ENCODE measurements around the gene PTPA.
"Not testable (repeated sequence)": the region's sequence is repeated elsewhere in the genome, so short reads cannot be mapped to it uniquely, and the experiment has no call there.

The PTPA gene

GRCh38 chr9:129185991-129186390, 74.8 kb downstream of the PTPA start:
- ATAC-seq: no peak
- no peak for TF ChIP-seq CREB5 (CRISPR knock-in tag; IDR thresholded peaks at IDR 0.05; ENCODE audit: low read depth)
- TF ChIP-seq ESRRG (CRISPR knock-in tag; IDR thresholded peaks at IDR 0.05): no peak
- TF ChIP-seq PPARA (CRISPR knock-in tag; IDR thresholded peaks at IDR 0.05; ENCODE audit: borderline replicate concordance): no peak
- no peak for TF ChIP-seq ARNTL (CRISPR knock-in tag; IDR thresholded peaks at IDR 0.05; ENCODE audit: borderline replicate concordance, low read depth)

- TF ChIP-seq SNAI2 (CRISPR knock-in tag; IDR thresholded peaks at IDR 0.05) (no peak), RARB (CRISPR knock-in tag; IDR thresholded peaks at IDR 0.05) (no peak), TOX (CRISPR knock-in tag; IDR thresholded peaks at IDR 0.05; ENCODE audit: borderline replicate concordance) (no peak), ZFP30 (CRISPR knock-in tag; IDR thresholded peaks at IDR 0.05) (no peak), ZC3H10 (CRISPR knock-in tag; IDR thresholded peaks at IDR 0.05) (no peak), ZNF8 (CRISPR knock-in tag; IDR thresholded peaks at IDR 0.05) (no peak), OSR1 (CRISPR knock-in tag; IDR thresholded peaks at IDR 0.05) (no peak), ARNTL (CRISPR knock-in tag; IDR thresholded peaks at IDR 0.05; ENCODE audit: borderline replicate concordance, low read depth) (no peak), CSRNP3 (CRISPR knock-in tag; IDR thresholded peaks at IDR 0.05) (no peak), ZFP3 (CRISPR knock-in tag; IDR thresholded peaks at IDR 0.05) (no peak), ISL1 (CRISPR knock-in tag; IDR thresholded peaks at IDR 0.05) (no peak)
- ATAC-seq: no peak
Measured at GRCh38 chr9:129187042-129187441, 75.8 kb downstream of the PTPA start.

- not testable (repeated sequence) for ATAC-seq
Measured at GRCh38 chr9:129189971-129190370, 78.8 kb downstream of the PTPA start.

GRCh38 chr9:129191234-129191633, 80.0 kb downstream of the PTPA start:
- TF ChIP-seq TSHZ2 (CRISPR knock-in tag; IDR thresholded peaks at IDR 0.05): no peak
- TF ChIP-seq ISL1 (CRISPR knock-in tag; IDR thresholded peaks at IDR 0.05): no peak
- TF ChIP-seq ESRRG (CRISPR knock-in tag; IDR thresholded peaks at IDR 0.05): no peak
- no peak for TF ChIP-seq ZNF565 (CRISPR knock-in tag; conservative IDR thresholded peaks at IDR 0.05; ENCODE audit: low read depth)
- no peak for ATAC-seq

- no peak for TF ChIP-seq GLIS3 (CRISPR knock-in tag; IDR thresholded peaks at IDR 0.05)
- no peak for TF ChIP-seq ZC3H10 (CRISPR knock-in tag; IDR thresholded peaks at IDR 0.05)
- no peak for TF ChIP-seq CSRNP3 (CRISPR knock-in tag; IDR thresholded peaks at IDR 0.05)
- TF ChIP-seq ZFP30 (CRISPR knock-in tag; IDR thresholded peaks at IDR 0.05): no peak
- no peak for TF ChIP-seq ARNTL (CRISPR knock-in tag; IDR thresholded peaks at IDR 0.05; ENCODE audit: borderline replicate concordance, low read depth)
- TF ChIP-seq ZFP3 (CRISPR knock-in tag; IDR thresholded peaks at IDR 0.05): no peak
- TF ChIP-seq TOX (CRISPR knock-in tag; IDR thresholded peaks at IDR 0.05; ENCODE audit: borderline replicate concordance): no peak
- no peak for TF ChIP-seq TCF4 (CRISPR knock-in tag; IDR thresholded peaks at IDR 0.05; ENCODE audit: borderline replicate concordance)
- TF ChIP-seq CREB5 (CRISPR knock-in tag; IDR thresholded peaks at IDR 0.05; ENCODE audit: low read depth): no peak
- TF ChIP-seq PPARA (CRISPR knock-in tag; IDR thresholded peaks at IDR 0.05; ENCODE audit: borderline replicate concordance): no peak
- no peak for TF ChIP-seq BACH2 (CRISPR knock-in tag; IDR thresholded peaks at IDR 0.05; ENCODE audit: borderline replicate concordance)
- no peak for TF ChIP-seq ISL1 (CRISPR knock-in tag; IDR thresholded peaks at IDR 0.05)
- TF ChIP-seq CSDC2 (CRISPR knock-in tag; IDR thresholded peaks at IDR 0.05): no peak
- TF ChIP-seq ZNF70 (CRISPR knock-in tag; IDR thresholded peaks at IDR 0.05): no peak
- no peak for TF ChIP-seq POU6F1 (CRISPR knock-in tag; IDR thresholded peaks at IDR 0.05; ENCODE audit: borderline replicate concordance, low read depth)
- TF ChIP-seq ZNF8 (CRISPR knock-in tag; IDR thresholded peaks at IDR 0.05): no peak
- TF ChIP-seq SNAI2 (CRISPR knock-in tag; IDR thresholded peaks at IDR 0.05): no peak
- no peak for ATAC-seq
Measured at GRCh38 chr9:129193655-129194054, 82.4 kb downstream of the PTPA start.

All from SK-N-SH treated with all-trans-retinoic acid at 6 μM for 48 hours (cell line).